Raji (cell line): ENCODE data around the gene ZNF20.
A peak's percentile ranks its signal among the peaks of the same experiment; 100 is the strongest.

ENCODE experiments used
- POLR2A ChIP-seq: IDR thresholded peaks from 2 replicates; pipeline ENCODE4 v1.6.1; 2011; ENCODE audit warnings: low read depth, low read length, control low read depth; ENCODE audit not compliant: insufficient read depth

The ZNF20 gene

DNA sequence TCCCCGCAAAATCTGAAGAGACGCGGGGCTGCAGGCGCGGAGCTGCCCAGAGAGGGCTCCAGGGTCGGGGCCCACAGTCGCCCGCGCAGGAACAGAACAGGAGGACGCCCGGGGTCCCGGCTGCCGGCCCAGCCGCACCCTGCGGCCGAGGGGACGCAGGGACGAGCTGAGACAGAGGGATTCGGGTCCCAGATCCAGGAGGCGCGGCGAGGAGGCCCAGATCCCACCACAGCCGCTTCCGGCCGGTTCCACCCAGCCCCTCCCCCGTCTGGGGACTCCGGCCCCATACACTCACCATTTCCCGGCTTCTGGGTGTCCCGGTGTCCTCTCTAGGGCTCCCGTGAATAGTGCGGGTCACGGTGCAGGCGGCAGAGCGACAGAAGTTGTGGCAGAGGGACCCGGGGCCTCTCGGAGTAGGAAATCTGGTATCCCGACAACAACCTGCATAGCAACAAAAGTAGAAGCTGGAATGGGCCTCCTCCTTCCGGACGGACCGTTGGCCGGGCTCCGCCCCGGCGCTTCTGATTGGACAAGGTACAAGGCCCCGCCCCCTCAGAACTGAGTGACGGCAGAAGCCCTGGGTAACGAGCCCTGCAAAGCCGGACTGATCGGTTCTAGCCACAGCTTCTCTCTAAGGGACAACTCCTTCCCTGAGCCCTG is at the start of gene ZNF20:
Gene ZNF20, minus strand, starts transcription at position 466 of the 660 bp plus-strand sequence. Its CDS starts 168 bp downstream, at position 298.
- peak; percentile 58 for TF ChIP-seq POLR2A

DNA sequence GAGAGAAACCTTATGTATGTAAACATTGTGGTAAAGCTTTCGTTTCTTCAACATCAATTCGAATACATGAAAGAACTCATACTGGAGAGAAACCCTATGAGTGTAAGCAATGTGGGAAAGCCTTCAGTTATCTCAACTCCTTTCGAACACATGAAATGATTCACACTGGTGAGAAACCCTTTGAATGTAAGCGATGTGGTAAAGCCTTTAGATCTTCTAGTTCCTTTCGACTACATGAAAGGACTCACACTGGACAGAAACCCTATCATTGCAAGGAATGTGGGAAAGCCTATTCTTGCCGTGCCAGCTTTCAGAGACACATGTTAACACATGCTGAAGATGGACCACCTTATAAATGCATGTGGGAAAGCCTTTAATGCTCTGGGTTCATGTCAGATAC is 47.5 kb upstream of the ZNF20 start:
- TF ChIP-seq POLR2A: no peak

DNA sequence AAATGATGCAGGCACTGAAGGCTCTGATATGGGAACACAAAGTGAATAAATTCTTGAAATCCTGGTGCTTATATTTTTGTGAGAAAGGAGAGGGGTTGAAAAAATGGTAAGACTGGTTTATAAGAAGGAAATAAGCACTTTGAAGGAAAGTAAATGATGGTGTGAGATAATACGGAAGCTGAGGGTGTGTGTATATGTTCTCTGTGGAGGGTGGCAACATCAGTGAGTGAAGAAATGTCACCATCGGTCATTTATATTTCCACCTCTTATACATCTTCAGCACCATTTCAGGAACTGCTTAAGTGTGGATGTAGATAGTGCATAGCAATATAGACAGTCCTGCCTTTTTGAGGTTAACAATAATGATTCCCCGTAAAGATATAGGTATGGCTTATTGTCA is 40.2 kb upstream of the ZNF20 start:
- no peak for TF ChIP-seq POLR2A

DNA sequence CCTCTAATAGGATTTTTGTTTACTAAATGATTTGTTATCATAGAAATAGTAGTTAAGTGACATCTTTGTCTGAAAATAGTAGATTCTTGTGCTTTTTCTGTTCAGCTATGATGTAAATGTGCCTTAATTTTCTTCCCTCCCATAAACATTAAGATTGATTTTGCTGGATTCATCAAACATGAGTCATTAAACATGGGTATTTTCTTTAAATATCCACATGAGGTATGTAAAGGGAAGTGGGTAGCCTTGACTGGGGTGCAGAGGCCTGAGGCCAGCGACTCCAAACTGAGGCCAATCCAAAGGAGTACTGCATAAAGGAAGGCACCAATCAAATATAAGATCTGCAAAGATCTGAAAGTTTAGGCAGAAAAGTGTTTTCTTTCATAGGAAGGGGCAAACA is 26.5 kb upstream of the ZNF20 start:
- TF ChIP-seq POLR2A: no peak

DNA sequence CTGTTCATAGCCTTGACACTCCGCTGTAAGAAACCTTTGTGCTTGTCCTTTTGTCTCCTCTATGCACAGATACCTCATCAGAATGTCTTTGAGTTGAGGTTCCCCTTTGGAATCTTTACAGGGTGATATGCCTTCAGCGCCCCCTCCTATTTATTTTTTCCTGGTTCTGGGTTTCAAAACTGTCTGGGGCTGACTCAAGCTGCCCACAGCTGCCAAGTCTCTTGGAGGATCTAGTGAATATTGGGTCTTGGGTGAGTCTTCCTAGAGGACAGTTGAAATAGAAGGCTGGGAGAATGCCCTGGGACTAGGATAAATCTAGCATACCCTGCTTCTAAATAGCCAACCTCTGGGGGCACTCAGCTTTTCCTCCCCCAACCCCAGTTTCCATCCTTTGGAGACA is 23.7 kb upstream of the ZNF20 start:
- TF ChIP-seq POLR2A: no peak

DNA sequence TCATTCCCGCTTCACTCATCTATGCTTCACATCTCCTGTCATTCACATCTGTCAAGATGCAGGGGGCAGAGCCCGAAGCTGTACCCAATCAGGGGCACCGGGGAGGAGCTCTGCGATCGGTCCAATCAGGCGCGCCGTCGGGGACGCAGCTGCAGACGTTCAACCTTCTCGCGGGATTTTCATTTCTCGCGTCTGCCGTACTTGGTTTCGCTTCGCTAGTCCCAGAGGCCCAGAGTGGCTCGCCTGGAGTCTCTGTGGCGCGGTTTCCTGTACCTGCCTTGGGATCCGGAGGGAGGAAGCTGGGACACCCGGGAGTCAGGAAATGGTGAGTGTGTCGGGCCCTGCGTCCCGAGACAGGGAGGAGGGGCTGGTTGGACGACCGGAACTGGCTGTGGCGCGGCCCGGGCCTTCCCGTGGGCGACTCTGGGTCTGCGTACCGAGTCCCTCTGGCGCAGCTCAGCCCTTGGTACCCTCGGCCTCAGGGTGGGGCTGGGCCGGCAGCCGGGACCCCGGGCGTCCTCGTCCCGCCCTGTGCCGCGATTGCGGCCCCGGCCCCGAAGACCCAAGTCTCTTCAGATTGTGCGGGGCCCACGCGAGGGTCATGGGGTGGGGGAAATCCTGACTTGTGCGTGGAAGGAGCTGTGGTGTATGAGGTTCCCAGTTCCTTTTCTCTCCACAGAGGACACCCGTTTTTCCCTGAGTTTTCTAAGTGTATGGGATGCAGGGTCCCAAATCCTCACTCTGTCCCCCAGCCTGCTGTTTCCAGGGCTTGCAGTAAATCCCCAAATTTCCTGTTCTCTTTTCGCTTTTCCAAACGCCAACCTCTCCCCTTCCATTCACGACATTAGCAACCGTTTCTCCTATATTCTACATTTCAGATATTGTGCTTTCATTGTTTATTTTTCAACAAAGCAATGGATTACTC is 23.0 kb upstream of the ZNF20 start, which contains the start of gene ZNF136:
Gene ZNF136, plus strand, starts transcription at position 215 of the 925 bp plus-strand sequence. Its CDS starts 108 bp downstream, at position 323.
- TF ChIP-seq POLR2A: peak; percentile 68

DNA sequence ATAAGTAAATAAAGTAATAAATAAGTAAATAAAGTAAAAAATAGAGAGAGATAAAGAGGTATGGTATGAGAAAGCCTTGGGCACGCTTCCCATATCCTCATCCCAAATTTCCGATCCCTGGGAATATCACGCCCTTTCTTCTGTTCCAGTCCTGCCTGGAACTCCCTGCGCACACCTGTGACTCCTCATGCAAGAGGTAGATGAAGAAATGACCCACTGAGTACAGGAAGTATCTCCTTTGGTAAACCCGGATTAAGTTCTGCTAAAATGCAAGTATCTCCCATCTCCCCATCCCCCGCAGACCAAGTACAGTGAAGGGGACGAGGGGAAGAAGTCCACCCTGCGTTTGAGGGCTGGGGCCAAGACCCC is 22.3 kb upstream of the ZNF20 start:
- no peak for TF ChIP-seq POLR2A

DNA sequence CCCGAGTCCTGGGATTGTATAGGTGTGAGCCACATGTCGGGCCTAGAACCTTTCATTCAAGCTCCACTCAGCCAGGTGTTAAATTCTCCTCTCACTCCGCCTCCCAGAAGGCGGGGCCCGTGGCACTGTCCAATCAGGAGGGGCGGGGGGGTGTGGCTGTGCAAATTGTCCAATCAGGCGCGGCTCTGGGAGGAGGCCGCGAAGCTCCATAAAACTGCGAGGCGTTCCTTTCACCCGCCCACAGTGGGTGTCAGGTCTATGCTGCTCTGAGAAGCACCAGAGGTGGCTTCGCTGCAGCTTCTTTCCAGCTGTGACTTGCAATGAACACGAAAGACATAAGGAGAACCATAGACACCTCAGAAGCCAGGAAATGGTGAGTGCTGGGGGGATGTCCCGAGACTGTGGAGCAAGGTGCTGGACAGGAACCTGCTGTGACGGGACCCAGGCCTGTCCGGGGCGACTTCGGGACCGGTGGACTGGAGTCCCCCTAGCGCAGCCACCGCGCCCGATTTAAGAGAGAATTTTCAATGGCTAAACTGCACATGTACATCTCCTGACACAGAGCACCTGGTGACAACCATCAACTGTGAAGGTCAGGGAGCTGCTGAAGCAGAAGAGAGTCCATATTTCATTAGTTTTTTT is 19.7 kb upstream of the ZNF20 start:
- no peak for TF ChIP-seq POLR2A

DNA sequence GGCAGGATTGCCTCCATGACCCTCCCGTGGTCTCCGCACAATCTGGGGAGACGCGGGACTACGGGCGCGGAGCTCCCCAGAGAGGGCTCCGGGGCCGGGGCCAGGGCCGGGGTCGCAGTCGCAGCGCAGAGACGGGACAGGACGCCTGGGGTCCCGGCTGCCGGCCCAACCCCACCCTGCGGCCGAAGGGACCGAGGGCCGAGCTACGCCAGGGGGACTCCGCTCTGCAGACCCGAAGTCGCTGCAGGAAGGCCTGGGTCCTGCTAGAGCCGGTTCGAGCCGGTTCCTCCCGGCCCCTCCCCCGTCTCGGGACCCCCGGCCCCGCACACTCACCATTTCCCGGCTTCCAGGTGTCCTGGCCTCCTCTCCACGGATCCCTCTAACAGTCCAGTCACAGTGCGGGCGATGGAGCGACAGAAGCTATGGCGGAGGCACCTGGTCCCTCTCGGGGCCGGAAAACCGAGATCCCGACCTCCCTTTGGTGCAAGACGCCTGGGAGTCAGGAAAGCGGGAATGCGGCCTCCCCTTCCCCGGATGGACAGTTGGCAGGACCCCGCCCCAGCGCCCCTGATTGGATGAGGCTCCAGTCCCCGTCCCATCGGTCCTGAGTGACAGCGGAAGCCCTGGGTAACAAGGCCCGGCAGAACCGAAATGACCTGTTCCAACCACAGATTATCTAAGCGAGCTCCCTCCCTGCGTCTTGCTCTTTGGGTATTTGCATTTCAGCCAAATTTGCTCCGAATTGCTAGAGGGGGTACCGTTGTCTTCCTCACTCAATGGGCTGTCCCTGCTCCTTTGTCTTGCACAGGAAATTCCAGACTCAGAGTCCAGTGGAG is 16.3 kb upstream of the ZNF20 start, which contains the start of gene ZNF625:
Gene ZNF625, minus strand, starts transcription at position 512 of the 836 bp plus-strand sequence. Its CDS starts 176 bp downstream, at position 336.
- TF ChIP-seq POLR2A: no peak

DNA sequence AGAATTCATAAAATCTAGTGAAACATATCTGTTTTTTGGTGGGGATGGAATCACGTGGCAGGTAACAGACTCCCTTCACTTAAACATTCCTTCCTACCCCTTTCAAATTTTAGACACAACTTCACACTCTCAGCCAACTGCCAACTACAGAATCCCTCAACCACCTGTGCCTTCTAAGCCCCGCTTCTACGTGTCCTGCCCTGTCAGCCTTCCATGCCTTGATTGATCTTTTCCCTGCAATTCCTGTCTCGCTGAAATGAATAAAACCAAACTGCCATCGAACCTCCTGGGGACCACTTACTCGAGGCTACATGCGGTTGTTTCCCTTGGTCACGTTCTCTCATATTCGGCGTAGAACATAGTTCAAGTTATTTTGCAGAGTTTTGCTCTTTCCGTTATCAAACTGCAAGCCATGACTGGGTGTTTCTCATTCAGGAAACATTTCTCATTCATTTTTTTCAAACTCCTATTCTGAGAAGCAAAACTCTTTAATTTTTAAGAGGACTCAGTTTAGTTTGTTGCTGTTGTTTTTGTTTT is 15.2 kb upstream of the ZNF20 start:
- no peak for TF ChIP-seq POLR2A

DNA sequence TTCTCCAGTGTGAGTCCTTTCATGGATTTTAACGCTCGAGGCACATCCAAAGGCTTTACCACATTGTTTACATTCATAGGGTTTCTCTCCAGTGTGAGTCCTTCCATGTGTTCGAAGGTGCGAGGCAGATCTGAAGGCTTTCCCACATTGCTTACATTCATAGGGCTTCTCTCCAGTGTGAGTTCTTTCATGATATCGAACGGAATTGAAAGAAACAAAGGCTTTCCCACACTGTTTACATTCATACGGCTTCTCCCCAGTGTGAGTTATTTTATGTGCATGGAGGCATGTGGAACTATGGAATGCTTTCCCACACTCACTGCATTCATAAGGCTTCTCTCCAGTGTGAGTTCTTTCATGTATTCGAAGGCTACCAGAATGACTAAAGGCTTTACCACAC is 5.2 kb upstream of the ZNF20 start:
- TF ChIP-seq POLR2A: no peak

DNA sequence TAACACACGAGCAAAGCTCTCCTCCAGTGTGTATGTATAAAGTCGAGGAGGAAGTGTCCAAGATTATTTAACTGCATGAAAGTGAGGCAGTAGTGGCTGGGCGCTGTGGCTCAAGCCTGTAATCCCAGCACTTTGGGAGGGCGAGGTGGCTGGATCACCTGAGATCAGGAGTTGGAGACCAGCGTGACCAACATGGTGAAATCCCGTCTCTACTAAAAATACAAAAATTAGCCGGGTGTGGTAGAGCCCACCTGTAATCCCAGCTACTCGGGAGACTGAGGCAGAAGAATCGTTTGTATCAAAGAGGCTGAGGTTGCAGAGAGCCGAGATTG is 1.2 kb upstream of the ZNF20 start:
- TF ChIP-seq POLR2A: no peak

DNA sequence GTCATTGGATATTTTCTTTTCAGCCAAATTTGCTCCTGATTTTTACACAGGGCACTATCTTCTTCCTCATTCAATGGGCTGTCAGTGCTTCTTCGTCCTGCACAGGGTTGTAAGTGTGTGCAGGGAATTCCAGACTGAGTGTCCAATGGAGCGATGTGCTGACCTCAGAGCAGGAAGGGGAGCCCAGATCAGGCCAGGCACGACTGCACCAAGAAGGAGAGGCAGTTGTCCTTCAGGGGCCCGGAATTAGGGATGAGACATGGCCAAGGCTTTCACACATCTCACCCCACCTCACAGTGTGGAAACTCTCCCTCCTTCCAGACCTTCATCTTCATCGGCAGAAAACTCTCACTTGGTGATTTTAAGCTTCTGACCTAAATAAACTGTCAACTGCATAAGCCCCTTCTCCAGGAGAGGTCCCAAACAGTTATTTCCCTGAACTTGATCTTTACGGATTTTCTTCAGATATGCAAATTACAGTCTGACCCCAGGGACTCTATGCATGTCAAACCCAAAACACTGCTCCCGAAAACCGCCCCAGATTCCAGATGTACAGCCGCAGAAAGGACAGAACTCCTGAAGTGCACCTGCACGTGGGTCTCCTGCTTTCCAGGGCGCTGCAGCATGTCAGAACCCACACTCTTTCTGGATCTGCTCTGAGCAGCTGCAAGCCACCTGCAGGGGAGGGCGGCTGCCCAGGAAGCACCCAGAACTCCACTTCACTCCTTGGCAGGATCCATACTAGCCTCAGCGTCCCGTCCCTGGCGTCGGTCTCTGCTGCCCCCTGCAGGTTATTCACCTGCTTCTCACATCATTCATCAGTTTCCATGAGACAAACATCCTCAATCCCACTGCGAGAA is 625 bp upstream of the ZNF20 start:
- TF ChIP-seq POLR2A: no peak

DNA sequence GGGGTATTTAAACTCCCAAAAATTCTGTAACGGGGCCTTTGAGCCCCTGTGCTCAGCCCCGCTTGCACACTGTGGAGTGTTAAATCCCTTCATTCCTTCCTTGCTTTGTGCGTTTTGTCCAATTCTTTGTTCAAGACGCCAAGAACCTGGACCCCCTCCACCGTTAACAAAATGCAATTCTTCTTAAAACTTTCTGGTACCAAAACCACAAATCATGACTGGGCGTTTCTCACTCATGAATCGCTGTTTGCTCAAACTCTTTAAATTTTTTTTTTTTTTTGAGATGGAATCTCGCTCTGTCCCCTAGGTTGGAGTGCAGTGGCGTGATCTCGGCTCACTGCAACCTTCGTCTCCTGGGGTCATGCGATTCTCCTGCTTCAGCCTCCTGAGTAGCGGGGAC is 881 bp downstream of the ZNF20 start:
- TF ChIP-seq POLR2A: no peak
